Measurements from ENCODE around the gene PPP2R5E.

PPP2R5E gene

DNA sequence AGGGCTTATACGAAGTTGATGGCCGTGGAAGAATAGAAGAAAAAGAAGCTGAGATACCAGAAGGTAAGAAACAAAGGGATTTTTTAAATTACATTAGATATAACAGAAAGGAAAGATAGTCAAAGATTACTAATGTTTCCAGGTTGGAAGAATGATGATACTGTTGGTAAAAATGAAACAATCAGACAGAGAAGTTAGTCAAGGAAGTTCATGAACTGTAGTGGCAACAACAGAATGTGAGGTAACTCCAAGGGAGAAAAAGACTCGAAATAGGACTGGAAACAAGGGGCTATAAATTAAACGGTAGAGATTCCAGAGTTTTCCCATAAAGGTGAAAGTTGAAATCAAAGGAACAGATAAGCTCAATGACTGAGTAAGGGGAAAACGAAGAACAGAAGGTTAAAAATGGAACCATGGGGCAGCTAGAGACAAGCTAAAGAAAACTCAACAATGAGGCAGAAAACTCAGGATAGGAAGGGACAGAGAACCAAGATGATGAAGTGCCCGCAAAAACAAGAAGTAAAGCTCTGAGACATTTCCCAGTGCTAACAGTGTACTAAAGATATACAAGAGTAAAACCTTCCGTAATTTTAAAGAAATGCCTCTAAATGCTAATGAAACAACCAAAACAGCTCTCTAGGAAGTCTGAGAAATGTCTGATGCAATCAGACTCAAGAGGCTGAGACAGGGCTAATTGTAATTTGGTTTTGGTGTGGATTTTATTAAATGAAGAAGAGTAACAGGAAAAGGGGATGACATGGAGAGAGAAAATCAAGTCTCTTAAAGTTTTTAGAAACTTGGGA, 70.0 kb downstream of the PPP2R5E start:
- DNase-seq (ENCODE audit: low spot score), result no peak

GRCh38 chr14:63470962-63471793, 72.0 kb downstream of the PPP2R5E start:
- DNase-seq (ENCODE audit: low spot score), result no peak

DNA sequence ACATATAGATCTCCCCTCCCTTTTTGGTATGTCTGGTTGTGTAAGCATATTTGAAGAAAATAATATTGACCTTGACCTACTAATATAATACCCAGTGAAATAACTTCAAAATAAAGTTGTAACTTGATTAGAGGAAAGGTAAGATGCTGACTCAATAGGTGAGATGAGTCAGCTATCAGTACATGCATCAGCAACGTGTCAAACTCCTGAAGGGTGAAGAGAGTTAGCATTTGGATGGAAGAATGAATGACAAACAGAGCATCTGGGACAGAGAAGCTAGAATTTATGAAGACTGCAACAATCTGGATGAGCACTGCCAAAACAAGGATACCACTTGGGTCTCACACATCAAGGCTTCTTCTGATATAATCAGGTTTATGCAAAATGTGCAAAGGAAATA, 74.9 kb downstream of the PPP2R5E start:
- DNase-seq (ENCODE audit: low spot score), result no peak

DNA sequence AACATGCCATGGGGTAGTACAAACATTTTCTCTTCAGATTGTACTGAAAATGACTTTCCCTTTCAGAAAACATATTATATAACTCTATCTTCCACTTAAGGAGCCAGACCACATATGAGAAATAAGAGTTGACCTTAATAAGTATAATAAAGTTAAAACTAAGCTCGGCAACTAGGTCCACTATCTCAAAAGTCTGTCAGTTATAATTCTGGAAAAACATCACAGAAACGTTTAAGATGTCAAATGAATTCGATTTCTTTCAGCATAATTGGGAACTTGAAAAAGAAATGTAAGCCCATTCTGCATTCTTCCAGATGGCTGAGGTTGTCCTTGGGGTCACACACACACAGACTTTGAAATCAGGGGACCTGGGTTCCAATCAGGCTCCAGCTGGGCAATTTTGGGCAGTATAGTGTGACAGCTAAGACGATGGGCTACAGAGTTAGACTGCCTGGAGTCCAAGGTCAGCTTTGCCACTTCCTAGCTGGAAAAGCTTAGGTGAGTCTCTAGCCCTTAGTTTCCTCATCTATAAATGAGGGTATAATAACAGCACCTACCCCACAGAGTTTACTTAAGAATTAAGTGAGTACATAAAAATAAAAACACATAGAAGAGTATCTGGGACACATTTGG, 75.6 kb downstream of the PPP2R5E start:
- no peak for DNase-seq (ENCODE audit: low spot score)

DNA sequence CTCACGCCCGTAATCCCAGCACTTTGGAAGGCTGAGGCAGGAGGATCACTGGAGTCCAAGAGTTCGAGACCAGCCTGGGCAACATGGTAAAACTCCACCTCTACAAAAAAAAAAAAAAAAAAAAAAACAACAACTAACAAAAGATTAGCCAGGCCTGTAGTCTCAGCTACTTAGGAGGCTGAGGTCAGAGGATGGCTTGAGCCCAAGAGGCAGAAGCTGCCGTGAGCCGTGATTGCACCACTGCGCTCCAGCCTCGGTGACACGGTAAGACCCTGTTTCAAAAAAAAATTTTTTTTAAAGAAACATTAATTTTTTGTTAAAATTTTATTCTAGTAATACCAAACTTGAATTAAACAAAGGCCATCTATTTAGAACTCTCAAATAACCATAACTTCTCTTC, 77.8 kb downstream of the PPP2R5E start:
- DNase-seq (ENCODE audit: low spot score), result no peak

GRCh38 chr14:63460680-63461369, 82.4 kb downstream of the PPP2R5E start:
- no peak for DNase-seq (ENCODE audit: low spot score)

GRCh38 chr14:63459738-63460137, 83.4 kb downstream of the PPP2R5E start:
- no peak for DNase-seq (ENCODE audit: low spot score)

GRCh38 chr14:63457498-63457897, 85.7 kb downstream of the PPP2R5E start:
- DNase-seq (ENCODE audit: low spot score), result no peak

DNA sequence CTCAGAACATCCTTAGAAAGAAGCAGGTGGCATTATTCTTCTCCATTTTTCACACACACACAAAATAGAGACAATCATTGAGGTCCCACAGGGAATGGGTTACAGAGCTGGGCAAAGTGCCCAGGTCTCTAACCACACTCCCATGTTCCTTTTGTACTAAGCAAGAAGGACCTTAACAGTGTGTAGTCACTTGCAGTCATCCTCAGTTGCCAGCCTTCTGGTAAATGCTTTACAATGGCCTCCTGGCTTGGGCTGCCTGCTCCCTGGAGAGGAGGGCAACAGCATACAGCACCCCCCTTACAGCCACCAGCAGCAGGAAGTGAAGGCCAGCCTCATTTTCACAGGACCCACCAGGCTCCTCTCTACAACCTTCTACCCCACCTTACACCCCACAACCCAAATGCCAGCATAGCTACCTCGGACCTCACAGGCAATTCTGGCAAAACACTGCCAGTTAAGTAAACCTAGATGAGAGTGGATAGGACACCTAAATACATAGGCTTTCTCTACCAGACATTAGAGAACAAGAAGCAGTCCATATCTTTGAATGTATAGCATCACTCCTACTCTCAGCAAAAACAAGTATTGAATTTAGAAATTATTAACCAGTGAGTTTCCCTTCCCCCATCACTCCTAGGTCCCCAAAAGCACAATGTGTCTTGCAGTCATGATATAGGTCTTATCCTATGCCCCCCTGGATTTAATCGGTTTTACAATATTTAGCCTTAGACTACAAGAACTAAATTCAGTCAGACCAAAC, 88.1 kb downstream of the PPP2R5E start:
- no peak for DNase-seq (ENCODE audit: low spot score)

DNA sequence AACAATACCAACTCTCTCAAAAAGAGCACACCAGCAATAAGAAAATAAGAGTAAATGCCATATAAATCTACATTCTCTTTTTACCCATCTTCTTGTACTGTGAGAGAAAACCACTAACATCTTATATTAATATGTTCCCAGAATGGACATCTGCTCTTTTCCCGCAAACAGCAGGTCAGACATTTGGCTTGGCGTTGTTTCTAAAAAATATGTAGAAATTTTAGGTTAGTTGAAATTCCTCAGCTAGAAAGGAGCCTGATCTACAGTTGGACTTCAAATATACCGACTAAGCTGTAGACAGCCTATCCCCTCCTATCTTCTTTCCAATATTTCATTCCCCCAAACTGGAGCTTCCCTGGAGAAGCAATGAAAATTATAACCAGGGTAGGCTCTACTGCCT, 88.7 kb downstream of the PPP2R5E start:
- no peak for DNase-seq (ENCODE audit: low spot score)

- no peak for DNase-seq (ENCODE audit: low spot score)
Measured at GRCh38 chr14:63453443-63453936, 89.7 kb downstream of the PPP2R5E start.

DNA sequence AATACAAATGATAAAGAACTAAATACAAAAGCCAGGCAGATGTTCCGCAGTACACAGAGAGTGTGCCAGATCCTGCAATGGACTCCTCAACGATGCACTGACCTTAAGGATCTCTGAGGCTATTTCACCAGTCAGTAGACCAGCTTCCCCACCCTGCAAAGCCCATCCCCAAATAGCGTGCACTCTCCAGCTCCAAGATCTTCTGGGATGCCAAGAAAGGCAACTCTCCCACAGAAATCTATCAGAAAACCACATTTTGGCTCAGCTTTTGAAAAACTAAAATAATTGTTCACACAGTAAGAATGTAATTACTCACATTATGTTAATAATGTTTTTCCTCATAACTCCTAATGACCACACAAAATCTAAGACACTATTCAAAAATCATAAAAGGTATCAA, 90.4 kb downstream of the PPP2R5E start:
- DNase-seq (ENCODE audit: low spot score), result no peak

GRCh38 chr14:63448841-63449240, 94.3 kb downstream of the PPP2R5E start:
- no peak for DNase-seq (ENCODE audit: low spot score)

DNA sequence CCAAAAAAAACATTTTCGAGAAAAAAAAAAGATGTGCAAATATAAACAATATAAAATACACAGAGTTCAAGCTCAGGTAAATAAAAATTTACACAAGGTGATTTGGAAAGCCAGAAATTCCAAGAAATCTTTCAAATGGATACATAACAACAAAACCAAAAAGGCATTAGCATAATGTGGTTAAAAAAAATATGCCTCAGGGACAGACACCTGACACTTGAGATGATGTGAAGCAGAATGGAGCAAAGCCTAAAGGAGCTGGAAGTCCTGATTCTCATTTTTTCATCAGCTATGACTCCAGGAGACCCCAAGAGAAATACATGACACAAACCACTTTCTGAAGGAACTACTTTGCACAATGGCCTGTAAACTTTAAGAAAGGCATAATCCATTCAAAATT, 98.6 kb downstream of the PPP2R5E start:
- no peak for DNase-seq (ENCODE audit: low spot score)

GRCh38 chr14:63443988-63444387, 99.2 kb downstream of the PPP2R5E start:
- no peak for DNase-seq (ENCODE audit: low spot score)

GRCh38 chr14:63443361-63443760, 99.8 kb downstream of the PPP2R5E start:
- DNase-seq (ENCODE audit: low spot score), result no peak

GRCh38 chr14:63438065-63438757, 105.0 kb downstream of the PPP2R5E start:
- DNase-seq (ENCODE audit: low spot score), result no peak

- no peak for DNase-seq (ENCODE audit: low spot score)
Measured at GRCh38 chr14:63436286-63437098, 106.7 kb downstream of the PPP2R5E start.

DNA sequence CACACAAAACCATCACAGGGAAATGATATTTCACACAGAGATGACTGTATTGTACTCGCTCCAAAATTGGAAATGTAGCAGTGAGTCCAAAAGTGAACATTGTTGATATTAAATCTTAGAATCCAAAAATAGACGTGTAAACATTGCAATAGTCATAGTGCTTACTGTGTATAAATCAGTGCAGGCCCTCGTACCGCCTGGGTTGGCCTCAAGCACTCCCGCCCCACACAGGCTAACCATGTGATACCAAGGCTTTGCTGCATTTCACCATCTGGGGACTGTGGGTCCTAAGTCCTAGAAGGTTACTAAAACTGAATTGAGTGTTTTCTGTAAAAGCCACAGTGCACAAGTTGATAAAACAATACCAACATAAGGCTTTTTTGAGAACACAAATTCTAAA, 107.3 kb downstream of the PPP2R5E start:
- DNase-seq (ENCODE audit: low spot score), result no peak

GRCh38 chr14:63435204-63435603, 108.0 kb downstream of the PPP2R5E start:
- DNase-seq (ENCODE audit: low spot score), result no peak

Data from ecto neural progenitor cell (in vitro differentiated cells).